ENCODE measurements around the gene PXYLP1. TPM values are rescaled to one million over a fixed set of nuclear protein-coding genes. Genes with fewer than 3 reads are reported as not detected.

PXYLP1 gene
- total and polyA plus RNA-seq, 10 of the 15 experiments (the other 5 are each of a cell fraction or from before 2014, with no cell fraction given): 0.06 to 1.7 (median 0.35) TPM

- Histone ChIP-seq H3K27ac (ENCODE audit: control insufficient read depth, insufficient read depth) (no peak overlapping the region), H3K4me1 (ENCODE audit: control insufficient read depth, insufficient read depth, low read length) (no peaks in the 10 kb centered on the region), H3K9me3 (replicated peaks; ENCODE audit: control insufficient read depth, insufficient read depth, low read length) (no peaks in the 10 kb centered on the region), H3K36me3 (ENCODE audit: control insufficient read depth in 2 of 2, insufficient read depth in 2 of 2, low read length in 1 of 2) (no peaks in the 10 kb centered on the region), H4K20me1 (ENCODE audit: control insufficient read depth, insufficient read depth) (no peaks in the 10 kb centered on the region), H3K4me3 (no peak overlapping the region), H2AFZ (ENCODE audit: control insufficient read depth, low read depth, low read length) (no peak overlapping the region), H3K4me2 (ENCODE audit: control insufficient read depth, insufficient read depth) (no peak overlapping the region), H3K9ac (ENCODE audit: control insufficient read depth, insufficient read depth, low read length) (no peak overlapping the region), H3K27me3 (replicated peaks in 1 of 2; ENCODE audit: control insufficient read depth in 2 of 2, insufficient read depth in 2 of 2, low read length in 1 of 2) (no peaks in the 10 kb centered on the region), H3K79me2 (ENCODE audit: control insufficient read depth, insufficient read depth, low read length) (no peaks in the 10 kb centered on the region)
- POLR2A ChIA-PET: no interaction called here
- 86% methylated on average over 2 of the region's 2 CpGs for WGBS (ENCODE audit: insufficient coverage, insufficient replicate concordance, low lambda C conversion rate, missing lambda C conversion rate)
- in situ Hi-C loops (cut with MboI): no loop called here
- no peak for DNase-seq (ENCODE audit: low read depth, low spot score)
- no TSS peak for BruUV-seq (replicated peaks)
- CTCF ChIA-PET: interaction anchor here (1.4 kb wide), 1 partner anchor 9 kb away, joined by 3 read pairs; no protein-coding TSS in a partner anchor
- intact Hi-C loops (cut with micrococcal nuclease; ENCODE audit: unreplicated experiment): no loop called here
- TF ChIP-seq NR2C2 (IDR thresholded peaks at IDR 0.05; ENCODE audit: borderline replicate concordance, control insufficient read depth, insufficient read length, low read depth): no peak
- no peak for TF ChIP-seq GATAD2B (conservative IDR thresholded peaks at IDR 0.05; ENCODE audit: low read depth)
- TF ChIP-seq BCL11A (IDR thresholded peaks at IDR 0.05; ENCODE audit: low read depth, low read length): no peak
- no peak for TF ChIP-seq ZZZ3 (IDR thresholded peaks at IDR 0.05; ENCODE audit: control insufficient read depth, insufficient read length, low read depth)
- TF ChIP-seq ZNF217 (IDR thresholded peaks at IDR 0.05): no peak
- TF ChIP-seq RAD21 (IDR thresholded peaks at IDR 0.05; ENCODE audit: insufficient read depth, low read depth, low read length): no peak
- TF ChIP-seq CHD2 (IDR thresholded peaks at IDR 0.05; ENCODE audit: borderline replicate concordance, low read depth, low read length): no peak
- TF ChIP-seq HDAC6 (IDR thresholded peaks at IDR 0.05; ENCODE audit: unreplicated experiment): no peak
- no peak for TF ChIP-seq E4F1 (IDR thresholded peaks at IDR 0.05; ENCODE audit: borderline replicate concordance, partially characterized antibody)
- TF ChIP-seq JUNB (IDR thresholded peaks at IDR 0.05): no peak
- TF ChIP-seq MAX (IDR thresholded peaks at IDR 0.05; ENCODE audit: low read depth, low read length): no peak
- no peak for TF ChIP-seq SUZ12 (IDR thresholded peaks at IDR 0.05; ENCODE audit: unreplicated experiment)
- no peak for TF ChIP-seq MTA2 (IDR thresholded peaks at IDR 0.05; ENCODE audit: low read depth)
- no peak for TF ChIP-seq NFYA (IDR thresholded peaks at IDR 0.05; ENCODE audit: borderline replicate concordance, low read depth, low read length)
- RAD21 ChIA-PET (ENCODE audit: unreplicated experiment): no interaction called here
- SMC1A ChIA-PET (ENCODE audit: uncharacterized antibody, unreplicated experiment): interaction anchor here (0.6 kb wide), 1 partner anchor 113 kb away, joined by 3 read pairs; no protein-coding TSS in a partner anchor
- no peak for ATAC-seq
- FAIRE-seq: no peak
These were observed 27.3 kb downstream of the PXYLP1 start for GRCh38 chr3:141258973-141259372.

Measured in GM12878 (cell line).